ENCODE measurements around the gene PSMC3. TPM values are rescaled to one million over a fixed set of nuclear protein-coding genes. Genes with fewer than 3 reads are reported as not detected.

PSMC3 gene
- total and polyA plus RNA-seq, 2 donors (not counting 1 experiment from before 2014, with no cell fraction given): 36.7 to 62.7 TPM

GRCh38 chr11:47438721-47439120 lies 12.5 kb upstream of the PSMC3 start:
- H3K4me2 ChIP-seq (replicated peaks; ENCODE audit: low read depth, low read length, poor library complexity, severe bottlenecking): no peak overlapping the region
- H4K20me1 ChIP-seq (ENCODE audit: control insufficient read depth, insufficient read depth, low read length, poor library complexity, severe bottlenecking): no peaks in the 10 kb centered on the region
- H3K27me3 ChIP-seq (replicated peaks in 1 of 4; ENCODE audit: control extremely low read depth in 1 of 4, control insufficient read depth in 3 of 4, insufficient read depth in 4 of 4, low read length in 3 of 4): no peaks in the 10 kb centered on the region
- CTCF ChIA-PET: no interaction called here
- Mint-ChIP-seq H3K27me3 (no peaks in the 10 kb centered on the region), H3K4me1 (no peaks in the 10 kb centered on the region), H3K9me3 (ENCODE audit: insufficient read depth) (no peaks in the 10 kb centered on the region), H3K27ac (no peak overlapping the region), H3K4me3 (no peak overlapping the region)
- WGBS (ENCODE audit: insufficient coverage): 97% methylated on average over 18 of the region's 18 CpGs
- H3K27ac ChIP-seq (ENCODE audit: low read length in 2 of 2): no peak overlapping the region
- no peaks in the 10 kb centered on the region for H3K79me2 ChIP-seq (ENCODE audit: control insufficient read depth, insufficient read depth, low read length)
- no peak for DNase-seq
- ATAC-seq (ENCODE audit: low read depth): no peak
- no peaks in the 10 kb centered on the region for H3K4me1 ChIP-seq (ENCODE audit: control insufficient read depth in 2 of 2, insufficient read depth in 2 of 2, low read length in 2 of 2)
- POLR2A ChIA-PET: no interaction called here
- H3K36me3 ChIP-seq (replicated peaks in 1 of 2; ENCODE audit: control extremely low read depth in 1 of 2, control insufficient read depth in 1 of 2, extremely low read depth in 1 of 2, insufficient read depth in 2 of 2, low read length in 1 of 2): no peaks in the 10 kb centered on the region
- no peak overlapping the region for H2AFZ ChIP-seq (ENCODE audit: insufficient read depth, low read depth, low read length, poor library complexity, severe bottlenecking)
- no peak overlapping the region for H3K9ac ChIP-seq (ENCODE audit: low read length)
- intact Hi-C loops (cut with micrococcal nuclease): no loop called here
- peaks cover 0 to 6% (median 0%) of the 10 kb centered on the region in 3 donors for H3K9me3 ChIP-seq (ENCODE audit: control extremely low read depth in 1 of 3, control insufficient read depth in 2 of 3, insufficient read depth in 1 of 3, low read length in 2 of 3)
- no peak overlapping the region for H3K4me3 ChIP-seq (ENCODE audit: control extremely low read depth in 1 of 5, extremely low read depth in 1 of 5, insufficient read depth in 1 of 5, low read depth in 2 of 5, low read length in 4 of 5)
- TF ChIP-seq EZH2 (IDR thresholded peaks at IDR 0.05; ENCODE audit: borderline replicate concordance, insufficient read depth, low read depth, low read length, poor library complexity, severe bottlenecking) (no peak), CTCF (IDR thresholded peaks at IDR 0.05) (no peak)

- ChIA-PET POLR2A (no interaction called here), CTCF (no interaction called here)
- Histone ChIP-seq H4K20me1 (ENCODE audit: control insufficient read depth, insufficient read depth, low read length, poor library complexity, severe bottlenecking) (no peaks in the 10 kb centered on the region), H3K4me1 (ENCODE audit: control insufficient read depth in 2 of 2, insufficient read depth in 2 of 2, low read length in 2 of 2) (no peaks in the 10 kb centered on the region), H3K4me2 (replicated peaks; ENCODE audit: low read depth, low read length, poor library complexity, severe bottlenecking) (no peak overlapping the region), H2AFZ (ENCODE audit: insufficient read depth, low read depth, low read length, poor library complexity, severe bottlenecking) (no peak overlapping the region), H3K9me3 (ENCODE audit: control extremely low read depth in 1 of 3, control insufficient read depth in 2 of 3, insufficient read depth in 1 of 3, low read length in 2 of 3) (peaks cover 0 to 6% (median 0%) of the 10 kb centered on the region in 3 donors), H3K9ac (ENCODE audit: low read length) (no peak overlapping the region), H3K79me2 (ENCODE audit: control insufficient read depth, insufficient read depth, low read length) (no peaks in the 10 kb centered on the region), H3K27ac (ENCODE audit: low read length in 2 of 2) (no peak overlapping the region), H3K4me3 (ENCODE audit: control extremely low read depth in 1 of 5, extremely low read depth in 1 of 5, insufficient read depth in 1 of 5, low read depth in 2 of 5, low read length in 4 of 5) (no peak overlapping the region), H3K27me3 (replicated peaks in 1 of 4; ENCODE audit: control extremely low read depth in 1 of 4, control insufficient read depth in 3 of 4, insufficient read depth in 4 of 4, low read length in 3 of 4) (no peaks in the 10 kb centered on the region), H3K36me3 (replicated peaks in 1 of 2; ENCODE audit: control extremely low read depth in 1 of 2, control insufficient read depth in 1 of 2, extremely low read depth in 1 of 2, insufficient read depth in 2 of 2, low read length in 1 of 2) (no peaks in the 10 kb centered on the region)
- ATAC-seq (ENCODE audit: low read depth) (no peak), DNase-seq (no peak)
- intact Hi-C loops (cut with micrococcal nuclease): no loop called here
- Mint-ChIP-seq H3K27me3 (no peaks in the 10 kb centered on the region), H3K4me1 (no peaks in the 10 kb centered on the region), H3K9me3 (ENCODE audit: insufficient read depth) (no peaks in the 10 kb centered on the region), H3K27ac (no peak overlapping the region), H3K4me3 (no peak overlapping the region)
- TF ChIP-seq CTCF (IDR thresholded peaks at IDR 0.05) (no peak), EZH2 (IDR thresholded peaks at IDR 0.05; ENCODE audit: borderline replicate concordance, insufficient read depth, low read depth, low read length, poor library complexity, severe bottlenecking) (no peak)
- 92% methylated on average over 14 of the region's 16 CpGs for WGBS (ENCODE audit: insufficient coverage)
Observed at GRCh38 chr11:47437746-47438418, 11.6 kb upstream of the PSMC3 start.
